Stimulated activated CD8-positive, alpha-beta memory T cell treated with anti-CD3 and anti-CD28 coated beads, Interleukin-15, amount 100 ng/mL, for 24 hours (primary cell): ENCODE data around the gene RPL36A.

ENCODE experiments used
- DNase-seq: peaks from one replicate; pipeline ENCODE4 v3.0.0-alpha.2; 2020; ENCODE audit warnings: low read depth

Gene RPL36A

DNA sequence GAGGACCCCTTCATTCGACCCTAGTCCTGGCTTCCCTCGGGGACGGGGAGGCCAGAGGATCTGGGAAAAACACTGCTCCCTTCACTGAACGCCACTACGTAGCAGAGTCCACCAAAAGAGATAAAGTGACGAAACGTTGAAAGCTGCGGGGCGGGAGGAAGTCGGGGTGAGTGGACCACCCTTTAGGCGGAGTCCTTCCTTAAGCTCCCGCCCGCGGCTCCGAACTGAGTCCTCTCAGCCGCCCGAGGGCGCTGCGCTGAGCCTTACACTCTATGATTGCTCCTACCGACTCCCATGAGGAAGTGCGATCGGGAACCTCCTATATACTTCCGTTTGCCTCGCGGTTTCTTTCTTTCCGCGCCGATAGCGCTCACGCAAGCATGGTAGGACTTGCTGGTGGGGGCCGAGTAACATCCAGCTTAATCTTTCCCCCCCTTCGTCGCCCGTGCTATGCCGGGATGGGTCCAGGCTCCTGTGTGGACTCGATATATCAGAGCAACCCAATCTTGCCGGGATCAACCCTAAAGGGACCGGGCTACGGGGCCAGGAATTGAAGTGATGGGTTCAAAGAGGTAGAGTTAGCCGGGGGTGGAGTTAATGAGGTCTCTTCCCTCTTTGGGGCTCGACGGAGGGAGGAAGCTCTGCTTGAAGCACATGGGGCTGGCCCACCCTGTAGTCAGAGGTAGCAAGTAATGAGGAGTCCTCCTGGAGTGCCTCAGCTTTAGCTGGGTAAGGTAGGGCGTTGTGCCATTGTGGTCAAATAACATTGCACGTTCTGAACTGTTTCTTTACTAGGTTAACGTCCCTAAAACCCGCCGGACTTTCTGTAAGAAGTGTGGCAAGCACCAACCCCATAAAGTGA lies at the start of gene RPL36A:
Gene RPL36A (plus strand): TSS at position 348 of the 862 bp plus-strand sequence. CDS start 33 bp downstream, at position 381.
- peak; percentile 54 for DNase-seq

DNA sequence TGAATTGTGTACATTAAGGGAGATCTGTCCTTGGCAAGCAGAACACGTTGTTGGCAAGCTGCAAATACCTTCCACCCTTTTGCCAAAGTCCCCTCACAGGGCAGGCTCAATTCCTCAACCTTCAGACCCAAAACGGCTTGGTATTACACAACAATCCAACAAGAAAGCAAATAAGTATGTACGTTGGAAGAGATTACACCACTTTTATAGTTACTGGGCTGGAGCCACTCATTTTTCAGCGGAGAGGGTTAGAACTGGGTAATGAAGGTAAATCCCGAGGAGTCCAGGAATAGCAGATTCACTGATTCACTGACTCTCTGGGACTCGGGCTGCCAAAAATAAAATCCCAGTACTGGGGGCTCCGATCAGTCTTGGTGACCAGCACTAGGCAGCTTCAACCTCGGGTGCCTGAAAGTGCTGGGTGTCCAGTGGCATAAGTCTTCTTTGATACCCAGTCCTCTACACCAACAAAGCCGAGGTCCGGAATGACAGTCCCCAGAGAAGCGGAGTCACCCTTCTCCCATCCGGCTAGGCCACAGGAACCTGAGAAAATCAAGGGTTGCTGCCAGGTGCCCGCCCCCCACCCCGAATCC lies 42.9 kb upstream of the RPL36A start:
- DNase-seq, result peak; percentile 0

DNA sequence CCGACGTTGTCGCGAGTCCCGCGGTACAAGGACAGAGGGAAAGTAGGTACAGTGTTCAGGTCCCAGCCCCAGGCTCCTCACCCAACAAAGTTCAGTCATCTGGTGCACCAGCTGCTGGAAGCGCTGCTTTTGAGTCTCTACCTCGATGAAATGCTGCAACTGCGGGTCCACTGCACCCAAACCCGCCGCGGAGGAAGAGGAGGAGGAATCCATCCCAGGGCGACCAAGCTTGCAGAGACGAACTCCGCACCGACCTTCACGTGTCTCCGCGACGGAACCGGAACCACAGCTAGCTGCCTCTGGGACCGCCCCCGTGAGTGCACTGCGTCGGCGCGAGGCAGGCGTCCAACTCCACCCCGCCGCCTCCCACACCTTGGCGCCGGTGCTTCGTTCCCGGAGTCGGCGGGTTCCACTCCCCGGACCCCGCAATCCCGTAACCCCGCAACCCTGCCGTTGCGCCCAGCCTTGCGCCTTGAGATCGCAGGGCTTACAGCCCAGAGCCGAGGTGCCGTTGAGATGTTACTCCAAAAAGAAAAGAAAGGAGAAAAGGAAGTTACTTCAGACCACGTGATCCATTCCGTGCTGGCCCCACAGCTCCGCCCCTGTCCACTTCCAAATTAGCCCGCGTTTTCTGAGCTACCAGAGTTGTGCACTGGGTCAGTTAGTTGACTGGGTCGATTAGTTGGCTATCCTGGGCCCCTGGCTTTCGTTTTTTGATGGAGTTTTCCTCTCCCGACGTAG lies 42.2 kb upstream of the RPL36A start, which contains the start of gene TIMM8A:
Gene TIMM8A (minus strand): TSS at position 291 of the 741 bp plus-strand sequence. CDS start 78 bp downstream, at position 213.
- peak; percentile 29 for DNase-seq

DNA sequence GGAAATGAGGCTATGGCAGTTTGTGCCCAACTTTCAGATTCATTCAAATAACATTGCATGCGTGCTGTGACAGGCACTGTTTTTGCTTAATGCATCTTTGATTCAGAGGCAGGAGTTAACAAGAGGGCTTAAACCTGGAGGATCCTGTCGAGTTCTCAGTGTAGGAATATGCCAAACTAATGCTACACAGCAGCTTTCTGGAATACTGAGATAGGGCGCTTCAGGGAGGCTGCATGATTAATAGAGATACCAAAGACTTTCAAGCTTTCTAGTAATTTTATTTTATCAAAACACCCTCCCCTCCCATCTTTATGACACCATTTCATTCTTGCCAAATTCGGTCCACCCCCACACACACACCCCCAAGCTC lies 41.6 kb upstream of the RPL36A start:
- no peak for DNase-seq

DNA sequence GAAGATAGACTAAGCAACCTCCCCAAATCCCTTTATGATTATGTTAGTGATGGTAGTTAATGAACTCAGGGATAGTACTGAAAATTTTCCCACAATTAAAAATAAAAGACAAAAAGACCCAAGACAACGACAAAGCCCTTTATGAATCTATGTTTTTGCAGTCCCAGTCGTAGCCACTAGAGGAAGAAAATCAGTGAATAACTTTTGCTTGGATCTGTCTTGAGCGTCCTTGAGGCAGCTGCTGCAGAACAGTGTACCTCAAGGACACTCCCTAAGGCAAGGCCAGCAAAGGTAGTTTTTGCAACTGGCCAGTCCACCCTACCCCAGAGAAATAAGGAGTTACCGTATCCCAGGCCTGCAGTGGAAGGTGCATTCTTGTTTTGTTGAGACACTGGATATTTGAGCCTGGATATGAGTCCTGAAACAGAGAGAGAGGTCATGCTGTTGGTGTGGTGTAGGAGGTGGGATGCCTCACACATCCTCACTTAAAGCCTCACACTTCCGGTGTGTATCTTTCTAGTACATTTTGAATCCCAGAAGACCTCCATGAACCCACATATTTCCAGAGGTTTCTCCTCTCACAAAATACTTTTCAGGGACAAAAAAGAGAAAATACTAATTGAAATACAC lies 33.5 kb upstream of the RPL36A start:
- DNase-seq, result no peak

DNA sequence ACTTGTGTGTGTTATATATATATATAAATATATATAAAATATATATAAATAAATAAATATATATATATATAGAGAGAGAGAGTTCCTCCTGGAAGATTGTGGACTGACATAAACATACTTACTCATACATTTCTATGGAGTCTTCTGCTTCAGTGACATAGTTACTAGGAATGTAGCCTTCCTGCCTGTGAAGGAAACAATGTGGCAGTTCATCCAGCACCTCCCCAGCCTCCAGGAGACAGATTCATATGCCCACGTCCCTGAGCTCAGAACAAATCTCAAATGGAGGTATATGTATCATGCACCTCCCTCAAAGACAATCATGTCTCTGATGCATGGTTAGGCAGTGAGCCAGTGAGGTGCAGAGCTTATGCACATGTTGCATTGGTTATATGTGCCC lies 30.8 kb upstream of the RPL36A start:
- no peak for DNase-seq

DNA sequence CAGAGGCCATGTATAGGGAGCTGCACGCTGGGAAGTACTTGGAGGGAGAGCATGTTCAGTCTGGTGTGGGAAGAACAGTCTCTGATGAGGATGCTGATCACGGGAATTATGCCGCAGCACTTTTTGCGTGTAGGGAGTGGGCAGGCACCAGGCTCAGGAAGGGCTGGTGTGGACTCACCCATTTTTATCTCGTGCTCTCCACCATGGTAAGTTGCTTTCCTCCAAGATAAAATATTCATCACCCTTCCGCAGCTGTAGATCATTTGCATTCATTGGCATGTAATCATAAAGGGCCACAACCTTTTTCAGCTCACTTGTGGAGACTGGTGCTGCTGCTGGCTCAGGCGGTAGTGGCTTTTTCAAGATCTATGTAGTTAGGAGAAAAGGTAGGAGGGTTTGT lies 30.4 kb upstream of the RPL36A start:
- DNase-seq, result no peak

DNA sequence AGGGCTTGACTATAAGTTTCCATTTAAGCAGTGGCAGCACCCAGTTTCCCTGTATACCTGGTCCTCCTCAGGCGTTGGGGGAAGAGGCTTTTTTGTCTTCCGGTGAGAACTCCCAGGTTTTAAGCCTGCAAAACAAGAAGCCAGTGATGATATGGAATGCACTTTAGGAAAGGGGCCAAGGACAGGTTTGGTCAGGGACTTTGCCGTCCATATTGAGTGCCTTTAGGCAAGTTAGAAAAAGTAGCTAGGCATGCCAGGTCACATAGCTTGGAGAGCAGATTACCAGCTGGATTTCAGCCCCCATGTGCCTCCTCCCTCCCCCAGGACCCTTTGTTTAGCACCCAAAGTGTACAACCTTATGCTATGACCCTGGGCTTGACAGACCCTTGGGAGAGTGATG lies 28.7 kb upstream of the RPL36A start:
- DNase-seq, result no peak

DNA sequence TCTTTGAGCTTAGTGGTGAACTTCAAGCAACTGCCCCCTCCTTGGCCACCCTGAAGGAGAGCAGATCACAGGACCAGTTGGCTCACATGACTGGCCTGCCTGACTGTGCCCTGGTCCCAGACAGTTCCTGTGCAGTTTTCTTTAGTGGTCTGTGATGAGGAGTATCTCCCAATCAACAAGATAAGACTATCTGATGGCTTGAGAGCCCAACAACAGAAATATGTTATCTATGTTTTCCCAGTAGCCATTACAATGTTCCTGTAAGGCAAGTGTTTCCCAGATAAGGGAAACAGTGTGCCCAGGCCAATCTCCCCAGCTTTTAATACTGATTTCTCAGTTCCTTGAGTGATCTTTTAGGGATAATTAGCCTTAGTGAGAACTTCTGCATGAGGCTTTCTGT lies 28.1 kb upstream of the RPL36A start:
- no peak for DNase-seq

DNA sequence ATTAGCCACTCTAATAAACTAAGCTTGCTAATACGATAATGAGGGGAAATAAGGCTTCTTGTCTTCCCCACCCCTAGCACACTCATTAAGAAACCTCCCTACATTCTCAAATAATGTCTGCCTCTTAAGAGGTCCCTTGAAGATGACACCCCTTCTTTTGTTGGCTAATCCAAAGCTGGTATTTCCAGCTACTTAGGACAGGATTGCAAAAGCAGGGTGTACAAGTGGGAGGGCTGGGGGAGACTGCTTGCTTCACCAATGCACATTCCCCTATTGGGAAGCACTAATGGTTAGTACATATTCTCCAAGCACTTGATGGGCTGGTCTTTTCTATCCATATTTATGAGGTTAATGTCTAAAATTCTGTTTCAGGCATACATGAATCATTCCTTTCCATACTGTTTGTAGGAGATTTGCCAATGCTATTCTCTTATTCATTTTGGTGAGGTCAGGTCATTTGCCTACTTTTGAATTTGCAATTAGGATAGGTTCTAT lies 25.5 kb upstream of the RPL36A start:
- DNase-seq, result no peak

DNA sequence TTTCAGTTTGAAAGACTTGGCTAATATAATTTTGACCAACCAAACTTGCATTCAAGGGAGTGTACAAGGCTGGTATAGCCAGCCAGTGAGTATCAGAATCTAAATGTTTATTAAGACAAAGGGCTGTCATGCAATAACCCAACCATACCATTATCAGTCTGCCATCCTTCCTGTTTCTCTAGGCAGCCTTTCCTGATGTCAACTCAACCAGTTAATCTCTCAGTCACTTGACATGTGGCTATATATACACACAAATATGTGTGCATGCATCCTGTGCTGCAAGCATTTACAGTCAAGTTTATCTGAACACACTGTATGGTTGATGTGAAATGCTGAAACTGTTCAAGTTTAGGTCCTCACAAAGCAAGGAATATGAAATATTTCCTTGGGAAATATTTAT lies 22.0 kb upstream of the RPL36A start:
- DNase-seq, result no peak

DNA sequence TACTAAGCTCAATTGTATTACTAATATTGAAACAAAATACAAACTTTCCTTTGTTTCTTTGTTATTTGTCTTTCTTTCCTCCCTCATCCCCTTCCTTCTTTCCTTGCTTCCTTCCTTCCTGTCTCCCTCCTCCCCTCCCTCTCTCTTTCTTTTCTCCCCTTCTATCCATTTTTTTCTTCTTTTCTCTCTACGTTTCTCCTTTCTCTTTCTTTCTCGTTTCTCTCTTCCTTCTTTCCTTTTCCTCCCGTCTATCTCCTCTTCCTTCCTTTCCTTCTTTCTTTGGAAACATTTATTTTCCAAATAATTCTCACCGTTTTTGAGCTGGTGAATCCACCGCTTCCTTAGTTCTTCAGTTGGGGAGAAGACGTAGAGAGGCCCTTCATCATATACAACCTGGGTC lies 21.1 kb upstream of the RPL36A start:
- DNase-seq, result no peak

DNA sequence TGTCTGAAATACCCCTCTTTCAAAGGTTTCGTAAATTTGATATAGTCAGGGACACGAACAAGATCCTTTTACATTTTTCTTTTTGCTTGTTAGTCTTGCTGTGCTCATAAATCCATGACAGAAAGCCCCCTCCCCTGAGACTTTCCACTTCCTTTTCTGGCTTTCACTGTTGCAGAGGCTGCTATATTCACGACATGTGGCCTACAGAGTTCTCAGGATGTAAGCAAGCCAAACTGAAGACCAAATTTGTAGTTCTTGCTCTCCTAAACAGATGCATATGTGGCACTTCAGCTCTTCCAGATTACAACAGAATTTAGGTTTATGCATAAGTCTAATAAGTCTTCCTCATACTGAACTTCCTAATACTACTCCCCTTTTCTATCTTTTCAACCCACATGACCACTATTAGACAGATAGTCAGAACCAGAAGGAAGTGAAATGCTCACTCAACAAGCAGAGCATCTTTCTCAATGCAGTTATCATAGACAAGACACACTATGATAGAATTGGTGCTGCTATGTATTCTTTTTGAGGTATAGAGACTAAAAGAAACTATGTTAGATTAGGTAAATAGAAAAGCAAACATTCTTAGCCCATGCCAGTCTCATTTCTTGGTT lies 19.8 kb upstream of the RPL36A start:
- DNase-seq, result no peak

DNA sequence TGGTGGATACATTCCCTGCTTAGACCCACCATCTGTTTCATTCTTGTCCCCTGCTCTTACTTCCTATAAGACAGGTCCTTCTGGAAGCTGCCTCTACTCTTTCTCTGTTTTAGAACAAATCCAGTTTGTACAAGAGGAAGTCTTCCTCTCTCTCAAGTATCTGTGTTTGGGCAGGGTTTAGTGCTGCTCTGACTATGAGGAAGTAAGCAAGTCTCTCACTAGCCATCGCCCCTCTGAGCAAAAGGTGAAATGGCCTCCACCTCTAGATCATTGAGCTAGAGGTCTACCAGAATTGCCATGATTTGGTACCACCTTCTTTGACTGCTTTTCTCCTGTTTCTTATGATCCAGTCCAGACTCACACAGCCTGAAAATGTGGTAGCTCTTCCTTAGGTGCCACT lies 13.3 kb upstream of the RPL36A start:
- no peak for DNase-seq

DNA sequence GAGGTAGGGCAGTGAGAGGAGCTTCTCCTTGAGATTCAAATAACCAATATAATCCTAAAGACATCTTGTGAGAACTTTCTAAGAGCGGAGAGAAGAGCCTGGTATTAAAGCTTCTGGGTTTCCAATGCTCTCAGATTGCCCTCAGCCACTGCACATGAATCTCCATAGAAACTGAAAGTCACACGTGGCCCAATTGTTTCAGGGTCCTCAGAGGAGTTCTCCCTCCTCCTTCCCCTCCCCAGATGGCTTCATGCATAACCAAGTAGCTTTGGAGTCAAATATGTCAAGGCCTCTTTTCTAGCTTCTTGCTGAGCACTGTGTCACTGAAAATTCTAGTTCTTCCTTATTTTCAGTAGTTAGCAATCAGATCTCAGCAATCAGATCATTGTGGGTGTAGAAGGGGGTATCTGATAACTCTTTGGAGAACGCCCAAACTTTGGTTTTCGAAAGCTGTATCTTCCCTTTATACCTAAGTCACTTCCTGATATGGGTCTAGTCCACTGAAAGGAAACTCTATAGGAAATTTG lies 7.1 kb upstream of the RPL36A start:
- no peak for DNase-seq

DNA sequence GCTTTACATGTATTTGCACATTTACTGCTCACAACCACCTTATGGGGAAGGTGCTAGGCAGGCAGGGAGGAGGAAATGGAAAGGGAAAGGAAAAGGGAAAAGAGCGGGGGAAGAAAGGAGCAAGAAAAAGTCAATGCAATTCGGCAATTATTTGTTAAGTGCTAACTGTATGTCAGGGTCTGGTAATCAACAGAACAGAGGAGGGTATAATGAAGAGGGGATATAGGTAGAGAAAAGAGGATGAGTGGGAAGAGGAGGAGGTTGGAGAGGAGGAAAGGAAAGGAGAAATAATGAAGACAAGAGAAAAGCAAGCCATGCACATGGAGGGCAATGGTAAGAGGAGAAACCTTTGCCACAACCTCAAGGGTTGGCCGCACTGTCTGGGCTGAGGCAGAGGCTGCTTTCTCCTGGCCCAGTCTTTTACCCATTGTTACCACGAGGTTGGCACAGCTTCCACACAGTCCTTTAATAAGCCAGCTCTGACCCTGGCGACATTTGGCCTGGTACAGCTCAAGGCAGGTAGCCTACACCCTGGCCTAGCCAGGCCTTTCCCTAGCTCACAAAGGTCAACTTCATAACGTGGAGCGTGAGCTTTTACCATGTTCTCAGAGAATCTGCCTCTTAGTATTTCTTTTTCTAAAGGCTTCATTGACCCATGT lies 5.7 kb upstream of the RPL36A start:
- DNase-seq, result no peak

DNA sequence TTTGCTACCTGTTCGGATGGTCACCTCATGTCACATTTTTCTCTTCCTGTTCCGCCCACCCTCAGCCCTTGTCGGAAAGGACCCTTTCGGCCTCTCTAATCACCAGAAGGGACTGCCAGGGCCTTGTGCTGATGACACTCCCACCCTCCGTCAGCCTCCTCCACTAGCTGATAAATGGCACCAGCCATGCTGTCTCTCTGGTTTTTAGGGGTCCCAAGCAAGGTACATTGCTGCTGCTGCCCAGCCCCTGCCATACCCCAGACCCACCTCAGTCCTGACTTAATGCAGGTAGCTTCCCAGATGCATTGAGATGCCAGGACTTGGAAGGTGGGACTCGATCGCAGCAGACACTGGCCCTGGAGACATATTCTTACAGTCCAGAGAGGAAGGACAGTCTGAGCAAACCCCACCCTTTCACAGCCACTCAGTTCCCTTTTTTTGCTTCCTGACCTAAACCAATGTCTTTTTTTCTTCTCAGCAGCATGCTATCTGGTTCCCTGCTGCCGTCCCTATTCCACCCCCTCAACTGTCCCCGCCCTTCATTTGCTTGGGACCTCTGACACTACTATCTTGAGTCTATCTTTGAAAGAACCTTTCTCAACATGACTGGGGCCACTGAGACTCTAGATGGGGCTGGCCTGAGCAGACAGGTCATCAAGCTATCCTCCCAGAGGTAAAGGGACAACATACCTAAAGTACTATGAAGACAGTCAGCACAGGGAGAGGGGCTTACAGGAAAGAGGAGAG lies 4.8 kb upstream of the RPL36A start, which contains the start of gene BTK:
Gene BTK (minus strand): TSS at position 397 of the 747 bp plus-strand sequence. CDS start 10,907 bp downstream, outside the sequence.
- DNase-seq, result no peak

DNA sequence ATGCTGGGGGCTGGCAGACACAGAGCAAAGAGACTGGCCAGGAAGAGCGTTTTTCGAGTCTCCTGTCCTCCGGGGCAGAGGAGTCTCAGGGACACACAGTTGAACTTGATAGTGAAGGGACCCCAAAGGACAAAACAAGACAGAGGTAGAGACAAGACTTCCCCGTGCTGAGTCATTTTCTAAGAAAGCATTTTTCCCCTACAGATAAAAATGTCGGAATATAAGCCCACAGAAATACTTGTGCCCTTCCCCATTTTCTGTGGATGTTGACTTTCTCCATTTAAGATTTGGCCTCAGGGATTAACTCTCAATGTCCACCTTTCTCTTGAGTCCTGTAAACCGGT lies 4.3 kb upstream of the RPL36A start:
- DNase-seq, result no peak

DNA sequence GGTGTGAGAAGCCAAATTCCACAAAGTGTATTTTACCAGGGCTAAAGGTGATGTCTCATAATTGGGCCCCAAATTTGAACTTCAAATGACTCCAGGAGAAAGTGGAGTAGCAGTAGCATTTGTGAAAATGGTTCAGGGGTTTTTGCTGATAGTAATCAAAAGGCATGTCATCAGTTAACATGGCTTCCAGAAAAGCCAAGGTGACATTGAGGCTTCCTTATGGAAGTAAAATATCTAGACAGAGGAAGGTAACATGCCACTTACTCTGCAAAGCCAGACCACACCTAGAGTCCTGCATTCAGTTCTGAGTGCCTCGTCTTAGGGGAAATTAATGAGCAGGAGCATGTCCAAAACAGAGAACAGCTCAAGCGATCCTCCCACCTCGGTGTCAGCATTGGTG lies 2.2 kb upstream of the RPL36A start:
- no peak for DNase-seq

DNA sequence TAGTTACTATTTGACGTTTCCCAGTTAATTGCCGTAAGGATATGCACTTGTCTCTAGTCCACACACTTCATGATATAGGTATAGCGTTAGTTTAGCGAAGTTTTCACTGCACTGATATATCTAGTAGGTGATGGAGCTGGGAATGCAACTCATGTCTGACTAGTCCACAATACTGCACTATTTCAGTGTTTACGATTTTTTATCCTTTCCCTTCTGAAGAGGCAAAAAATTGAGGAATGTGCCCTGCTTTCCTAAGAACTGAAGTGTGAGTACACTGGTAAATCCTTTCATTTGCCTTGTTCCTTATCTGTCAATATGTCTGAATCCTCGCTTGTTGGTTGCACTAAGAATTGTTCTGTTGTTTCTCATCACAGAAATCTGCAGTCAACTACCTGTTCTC lies 1.0 kb downstream of the RPL36A start:
- no peak for DNase-seq
